Fibroblast of skin of left quadriceps (primary cell): Measurements from ENCODE around the gene ADCK2.
"Not testable (repeated sequence)": the region's sequence is repeated elsewhere in the genome, so short reads cannot be mapped to it uniquely, and the experiment has no call there.

Experiments
- DNase-seq, 2 experiments: peaks; one replicate each; pipeline ENCODE4 v3.0.0-alpha.2; 2013; ENCODE audit warnings: low read depth in 2 of 2

ADCK2 gene, protein sequence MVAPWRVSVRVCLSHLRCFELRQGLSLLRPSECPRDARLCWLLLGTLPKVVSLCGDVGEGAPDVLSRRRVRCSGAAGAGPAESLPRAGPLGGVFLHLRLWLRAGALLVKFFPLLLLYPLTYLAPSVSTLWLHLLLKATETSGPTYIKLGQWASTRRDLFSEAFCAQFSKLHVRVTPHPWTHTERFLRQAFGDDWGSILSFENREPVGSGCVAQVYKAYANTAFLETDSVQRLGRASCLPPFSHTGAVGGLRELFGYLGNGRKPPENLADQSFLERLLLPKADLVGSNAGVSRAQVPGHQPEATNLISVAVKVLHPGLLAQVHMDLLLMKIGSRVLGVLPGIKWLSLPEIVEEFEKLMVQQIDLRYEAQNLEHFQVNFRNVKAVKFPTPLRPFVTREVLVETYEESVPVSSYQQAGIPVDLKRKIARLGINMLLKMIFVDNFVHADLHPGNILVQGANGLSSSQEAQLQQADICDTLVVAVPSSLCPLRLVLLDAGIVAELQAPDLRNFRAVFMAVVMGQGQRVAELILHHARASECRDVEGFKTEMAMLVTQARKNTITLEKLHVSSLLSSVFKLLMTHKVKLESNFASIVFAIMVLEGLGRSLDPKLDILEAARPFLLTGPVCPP

DNA sequence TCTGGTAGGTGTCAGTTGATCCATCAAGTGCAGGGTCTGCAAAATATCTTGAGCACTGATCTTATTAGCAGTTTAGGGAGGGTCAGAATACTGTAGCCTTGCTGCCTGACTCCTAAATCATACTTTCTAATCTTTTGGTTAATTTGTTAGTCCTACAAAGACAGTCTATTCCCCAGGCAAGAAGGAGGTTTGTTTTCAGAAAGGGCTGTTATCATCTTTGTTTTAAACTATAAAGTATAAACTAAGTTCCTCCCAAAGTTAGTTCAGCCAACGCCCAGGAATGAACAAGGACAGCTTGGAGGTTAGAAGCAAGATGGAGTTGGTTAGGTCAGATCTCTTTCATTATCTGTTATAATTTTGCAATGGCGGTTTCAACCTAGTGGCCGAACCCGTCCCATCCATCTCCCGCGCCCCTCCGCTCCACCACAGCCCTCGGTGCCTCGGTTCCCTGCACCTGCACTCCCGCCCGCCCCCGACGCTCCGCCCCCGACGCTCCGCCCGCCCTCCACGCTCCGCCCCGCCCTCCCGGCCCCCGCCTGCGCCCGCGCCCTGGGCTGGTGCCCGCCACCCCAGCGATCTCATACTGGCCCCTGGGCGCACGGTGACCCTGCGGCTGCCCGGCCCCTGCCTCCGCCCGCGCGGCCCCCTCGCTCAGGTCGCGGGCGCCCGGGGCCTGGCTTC is at the start of gene ADCK2:
ADCK2 (plus strand) TSS at position 564 of the 681 bp plus-strand sequence. CDS start 386 bp downstream, outside the sequence.
- DNase-seq = no peak

DNA sequence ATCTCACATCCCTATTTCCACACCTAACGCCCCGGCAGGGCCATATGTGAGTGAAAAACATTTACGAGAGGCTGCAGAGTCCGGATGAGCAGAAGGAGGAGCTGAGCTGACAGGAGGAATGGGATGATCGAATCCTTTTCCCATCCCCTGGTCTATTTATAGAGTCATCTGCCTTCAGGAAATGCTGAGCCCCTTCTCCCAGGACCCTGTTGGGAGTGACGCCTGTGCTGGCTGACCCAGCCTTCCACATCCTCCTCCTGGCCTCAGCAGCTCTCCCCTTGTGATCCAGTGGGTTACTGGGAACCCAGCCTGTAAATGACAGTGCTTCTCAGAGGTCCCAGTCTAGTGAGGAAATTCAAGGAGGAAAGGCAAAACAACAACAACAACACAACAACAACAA is 48.8 kb upstream of the ADCK2 start:
- DNase-seq = no peak

GRCh38 chr7:140624392-140625191 is 48.2 kb upstream of the ADCK2 start:
- no peak for DNase-seq

GRCh38 chr7:140625192-140625558 is 47.6 kb upstream of the ADCK2 start:
- DNase-seq = not testable (repeated sequence)

GRCh38 chr7:140625908-140626868 is 46.6 kb upstream of the ADCK2 start:
- peak; percentile 98 for DNase-seq

GRCh38 chr7:140631021-140631420 is 41.7 kb upstream of the ADCK2 start:
- DNase-seq = no peak

DNA sequence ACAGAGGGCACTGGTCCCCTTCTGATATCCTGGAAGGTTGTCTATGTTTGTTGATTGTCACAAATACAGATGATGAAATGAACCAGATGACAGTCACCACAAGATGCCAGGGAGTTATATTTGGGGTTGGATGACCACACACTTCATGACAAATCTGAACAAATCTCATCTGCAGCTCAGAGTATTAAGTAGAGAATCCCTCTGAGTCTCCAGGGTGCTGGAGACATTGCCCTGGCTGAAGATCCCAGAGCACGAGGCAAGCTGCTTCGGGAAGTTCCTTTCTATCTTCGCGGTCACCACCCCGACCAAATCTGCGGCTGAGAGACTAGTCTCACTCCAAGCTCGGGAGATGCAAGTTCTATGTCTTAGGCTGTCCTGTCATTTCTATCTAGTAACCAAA is 41.1 kb upstream of the ADCK2 start:
- DNase-seq = no peak

DNA sequence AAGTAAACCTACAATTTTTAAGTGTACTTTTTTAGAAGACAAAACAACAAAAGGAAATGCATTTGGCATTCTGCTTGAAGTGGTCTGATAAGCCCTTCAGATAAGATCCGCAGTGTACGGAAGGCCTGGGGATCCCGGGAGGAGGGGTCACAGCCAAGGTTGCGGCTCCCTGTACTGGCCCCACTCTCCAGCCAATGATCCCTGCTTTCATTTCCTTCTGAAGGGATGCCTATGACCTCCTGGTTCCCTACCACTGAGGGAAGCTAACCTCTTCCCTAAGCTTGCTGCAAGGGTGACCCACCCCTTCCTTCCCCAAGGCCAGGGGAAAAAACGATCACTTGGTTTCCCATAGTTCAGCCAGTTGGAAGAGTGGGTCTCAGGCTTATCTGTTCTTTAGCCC is 37.4 kb upstream of the ADCK2 start:
- DNase-seq = no peak

DNA sequence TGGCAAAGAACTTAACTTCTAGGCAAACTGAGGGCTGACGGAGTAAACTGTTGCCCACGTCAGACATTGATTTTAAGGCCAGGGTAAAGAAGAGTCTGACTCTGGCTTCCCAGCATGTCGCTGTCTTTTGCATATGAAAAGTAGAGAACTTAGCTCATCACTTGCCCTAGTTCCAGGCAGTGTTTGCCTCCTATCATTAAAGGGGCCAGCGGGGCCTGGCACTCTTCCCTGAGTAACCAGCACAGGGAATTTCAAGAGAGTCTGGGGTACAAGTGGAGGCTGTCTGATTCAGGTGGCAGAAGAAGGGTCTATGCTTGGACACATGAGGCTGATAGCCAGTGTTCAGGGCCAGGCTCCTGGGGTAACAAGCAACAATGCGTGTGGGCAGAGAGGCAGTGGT is 36.9 kb upstream of the ADCK2 start:
- no peak for DNase-seq

DNA sequence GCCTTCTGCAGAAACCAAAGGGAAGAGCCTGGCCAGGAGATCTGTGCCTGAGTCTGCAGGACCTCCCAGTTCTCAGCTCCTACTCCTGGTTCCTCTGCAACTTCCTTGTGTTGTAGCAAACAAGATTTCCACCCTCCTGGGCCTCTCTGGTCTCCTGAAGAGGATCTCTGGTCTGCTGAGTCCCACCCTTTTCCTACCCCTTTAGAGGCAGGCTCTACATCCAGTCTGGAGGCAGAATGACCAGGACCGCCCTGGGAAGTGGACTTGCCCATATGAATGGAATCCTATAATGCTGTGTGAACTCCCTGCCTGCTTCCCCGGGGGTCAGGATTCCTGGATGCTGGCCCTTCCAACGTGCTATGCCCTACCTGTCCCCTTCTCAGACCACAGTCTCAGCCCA is 35.3 kb upstream of the ADCK2 start:
- DNase-seq = no peak

GRCh38 chr7:140638173-140638791 is 34.5 kb upstream of the ADCK2 start:
- no peak for DNase-seq

GRCh38 chr7:140639366-140640053 is 33.2 kb upstream of the ADCK2 start:
- DNase-seq = peak in 1 of 2 experiments; percentile 63

DNA sequence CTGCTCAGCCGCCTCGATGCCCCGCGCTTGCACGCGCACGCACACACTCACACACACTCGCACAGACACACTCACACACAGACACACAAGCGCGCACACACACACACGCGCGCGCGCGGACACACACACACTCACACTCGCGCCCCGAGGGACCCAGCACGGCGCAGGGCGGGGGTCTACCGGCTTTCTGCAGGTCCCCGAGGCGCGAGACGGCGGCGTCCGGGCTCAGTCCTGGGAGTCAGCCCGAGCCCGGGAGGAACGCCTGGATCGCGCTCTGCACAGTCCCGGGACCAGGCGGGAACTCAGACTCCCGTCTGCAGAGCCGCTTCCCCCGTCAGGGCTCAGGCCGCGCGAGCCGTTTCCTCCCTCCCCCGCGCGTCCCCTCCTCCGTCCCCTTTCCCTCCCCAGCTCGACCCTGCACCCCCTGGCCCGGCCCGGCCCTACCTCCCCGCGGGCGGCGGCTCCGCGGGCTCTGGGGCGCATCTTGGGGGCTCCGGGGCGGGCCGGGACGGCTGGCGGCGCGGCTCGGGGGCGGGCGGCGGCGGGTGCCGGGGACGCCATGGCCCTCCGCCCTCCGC is 32.6 kb upstream of the ADCK2 start:
- no peak for DNase-seq

DNA sequence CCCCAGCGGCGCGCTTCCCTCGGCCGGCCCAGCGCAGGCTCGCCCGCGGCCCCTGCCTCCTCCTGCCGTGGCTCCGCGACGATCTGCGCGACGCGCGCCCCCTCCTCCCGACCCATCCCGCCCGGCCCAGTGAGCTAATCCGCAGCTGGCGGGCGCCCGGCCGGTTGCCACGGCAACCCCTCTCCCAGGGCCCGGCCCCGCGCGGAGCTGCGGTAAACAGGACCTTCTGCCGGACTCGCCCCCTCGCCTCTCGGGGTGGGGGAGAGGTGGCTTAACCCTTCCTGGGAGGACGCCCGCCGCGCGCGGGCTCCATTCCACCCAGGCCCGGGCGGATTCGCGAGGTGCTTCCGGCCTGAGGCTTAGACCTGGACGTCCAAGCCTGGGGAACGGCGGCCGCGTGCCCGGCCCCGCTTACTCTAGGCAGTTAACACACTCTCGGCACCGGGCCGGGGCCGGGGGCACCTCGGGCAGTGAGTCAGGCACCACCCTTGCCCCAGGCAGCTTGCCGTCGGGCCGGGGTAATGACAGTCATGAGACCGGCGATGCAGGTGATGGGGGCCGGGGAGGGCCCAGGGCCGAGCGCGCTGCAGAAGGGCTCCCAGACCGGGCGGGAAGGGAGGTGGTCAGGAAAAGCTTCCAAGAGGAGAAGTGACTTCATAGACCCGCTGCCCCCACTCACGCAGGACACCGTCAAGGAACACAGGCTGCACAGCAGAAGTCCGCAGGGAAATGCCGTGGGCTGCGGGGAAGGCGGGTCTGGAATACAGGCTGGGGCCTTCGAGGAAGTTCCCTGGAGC is 31.8 kb upstream of the ADCK2 start, which contains the start of gene DENND2A:
DENND2A (minus strand) TSS at position 87 of the 797 bp plus-strand sequence. CDS start 38,416 bp downstream, outside the sequence.
- no peak for DNase-seq

DNA sequence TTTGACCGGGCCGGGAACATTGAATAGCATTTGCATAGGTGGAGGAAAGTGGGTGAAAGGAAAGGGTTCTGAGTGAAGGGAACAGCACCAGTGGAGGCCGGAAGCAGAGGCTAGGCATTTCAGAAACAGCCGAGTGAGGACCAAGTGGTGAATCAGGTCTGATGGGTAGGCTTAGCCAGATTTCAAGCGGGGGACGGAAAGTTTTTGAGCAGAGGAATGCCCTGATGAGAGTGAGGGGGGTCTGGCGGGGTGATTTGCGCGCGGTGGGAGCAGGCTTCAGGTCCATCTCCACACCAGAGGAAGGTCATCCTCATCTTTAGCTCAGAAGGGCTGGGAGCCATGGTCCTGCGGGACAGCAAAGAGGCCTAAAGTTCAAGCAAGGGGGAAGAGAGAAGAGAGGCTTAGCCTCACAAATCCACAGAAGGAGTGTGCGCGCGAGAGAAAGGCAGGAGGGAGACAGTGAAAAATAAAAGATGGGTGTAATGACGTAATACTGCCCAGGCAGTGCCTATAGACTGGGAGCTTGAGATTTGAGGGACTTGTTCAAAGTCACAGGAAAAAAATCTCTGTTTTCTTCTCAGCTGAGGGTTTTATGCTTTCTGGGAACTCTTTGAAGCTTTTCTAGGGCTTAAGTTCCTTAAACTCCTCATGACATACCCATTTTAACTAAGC is 31.1 kb upstream of the ADCK2 start:
- no peak for DNase-seq

- no peak for DNase-seq
Measured at GRCh38 chr7:140643416-140643815, 29.3 kb upstream of the ADCK2 start.

DNA sequence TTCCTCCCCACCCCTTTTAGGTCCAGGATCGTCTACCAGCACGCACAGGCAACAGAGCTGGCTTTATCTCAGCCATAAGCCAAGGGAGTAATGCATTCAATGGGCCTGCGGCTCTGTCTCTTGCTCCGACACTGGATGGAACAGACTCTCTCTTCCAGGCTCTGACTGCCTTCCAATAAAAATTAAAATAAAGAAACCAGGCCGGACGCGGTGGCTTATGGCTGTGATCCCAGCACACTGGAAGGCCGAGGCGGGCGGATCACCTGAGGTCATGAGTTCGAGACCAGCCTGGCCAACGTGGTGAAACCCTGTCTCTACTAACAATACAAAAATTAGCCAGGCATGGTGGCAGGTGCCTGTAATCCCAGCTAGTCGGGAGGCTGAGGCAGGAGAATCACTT is 28.0 kb upstream of the ADCK2 start:
- not testable (repeated sequence) for DNase-seq
